OCI-LY7 (cell line): ENCODE measurements around the gene EEPD1. TPM values are rescaled to one million over a fixed set of nuclear protein-coding genes. Genes with fewer than 3 reads are reported as not detected.

Experiments
- BruUV-seq: library from RNA; stranded (reverse); fragments of 400-500 nt; replicated peaks from 2 replicates; lab custom pipeline; 2021; lab: Mats Ljungman, UMichigan
- CTCF ChIA-PET: fragments of 300-600 bp; sonication (Branson Sonifier 250); formaldehyde crosslinking; loops from one replicate; lab custom pipeline; 2022; ENCODE audit warnings: antibody characterized with exemption; ENCODE audit not compliant: unreplicated experiment; lab: Charles Lee
- POLR2A ChIA-PET: fragments of 300-600 bp; sonication (Branson Sonifier 250); formaldehyde crosslinking; loops from one replicate; lab custom pipeline; 2022; ENCODE audit warnings: antibody characterized with exemption; lab: Charles Lee
- DNase-seq: peaks from one replicate; pipeline ENCODE4 v3.0.0-alpha.2; 2015; ENCODE audit warnings: low spot score
- H2AFZ ChIP-seq: fragments of 200-600 bp; sonication (generic), shearing (Covaris generic); 2 replicates; pipeline ENCODE4 v1.6.1; 2014; ENCODE audit warnings: mild to moderate bottlenecking, antibody characterized with exemption, low read length, moderate library complexity
- H3K27ac ChIP-seq: fragments of 200-600 bp; sonication (generic); 2 replicates; pipeline ENCODE4 v1.5.1; 2014; ENCODE audit warnings: mixed run types, low read depth, mild to moderate bottlenecking, moderate library complexity, low read length, inconsistent platforms; ENCODE audit not compliant: poor library complexity, severe bottlenecking
- H3K36me3 ChIP-seq: fragments of 200-600 bp; sonication (generic); 2 replicates; pipeline ENCODE4 v1.6.1; 2014; ENCODE audit warnings: mild to moderate bottlenecking, antibody characterized with exemption, low read length, moderate library complexity, mixed read lengths; ENCODE audit not compliant: insufficient read depth
- H3K4me1 ChIP-seq: fragments of 200-600 bp; sonication (generic); 2 replicates; pipeline ENCODE4 v1.5.1; 2014; ENCODE audit warnings: mild to moderate bottlenecking, low read length; ENCODE audit not compliant: insufficient read depth, poor library complexity, severe bottlenecking
- H3K4me2 ChIP-seq: fragments of 200-600 bp; sonication (generic); 2 replicates; pipeline ENCODE4 v1.6.1; 2014; ENCODE audit warnings: mild to moderate bottlenecking, low read length
- H3K4me3 ChIP-seq: fragments of 200-600 bp; sonication (generic); 2 replicates; pipeline ENCODE4 v1.5.1; 2014; ENCODE audit warnings: mild to moderate bottlenecking, low read depth, low read length; ENCODE audit not compliant: poor library complexity, severe bottlenecking
- H3K79me2 ChIP-seq: fragments of 200-600 bp; sonication (generic); 2 replicates; pipeline ENCODE4 v1.6.1; 2016; ENCODE audit warnings: low read depth, mild to moderate bottlenecking, low read length, moderate library complexity, mixed read lengths; ENCODE audit not compliant: insufficient read depth
- H3K9me2 ChIP-seq: fragments of 200-600 bp; sonication (generic); 2 replicates; pipeline ENCODE4 v1.6.1; 2016; ENCODE audit warnings: mild to moderate bottlenecking, low read length, mixed read lengths; ENCODE audit not compliant: insufficient read depth
- H3K9me3 ChIP-seq: fragments of 200-600 bp; sonication (generic); 2 replicates; pipeline ENCODE4 v1.6.1; 2014; ENCODE audit warnings: mild to moderate bottlenecking, mixed run types, low read length, mixed read lengths
- H4K20me1 ChIP-seq: fragments of 200-600 bp; sonication (generic); 2 replicates; pipeline ENCODE4 v1.6.1; 2014; ENCODE audit warnings: mild to moderate bottlenecking, antibody characterized with exemption, low read length, moderate library complexity, mixed read lengths; ENCODE audit not compliant: insufficient read depth
- EZH2phosphoT487 ChIP-seq: fragments of 200-600 bp; sonication (generic); IDR thresholded peaks from 2 replicates; pipeline ENCODE4 v1.6.1; 2018; ENCODE audit warnings: low read depth, borderline replicate concordance, mild to moderate bottlenecking, mixed run types, antibody characterized with exemption, low read length, moderate library complexity, mixed read lengths
- intact Hi-C: fragments of 100-400 bp; cut with micrococcal nuclease; formaldehyde crosslinking; loops from one replicate; pipeline ENCODE4 v1.10.0; 2022; ENCODE audit not compliant: unreplicated experiment
- total RNA-seq, 2 experiments: library from RNA; depleted of rRNA in 1 of 2; stranded (reverse); fragments of >200 nt in 1 of 2; shearing (Covaris generic) in 1 of 2; gene quantifications; 2 replicates each; pipeline ENCODE4 v1.2.3, GENCODE V29; 2014 to 2022
- TF ChIP-seq, protein P1 (sequence below): fragments of 200-600 bp; sonication (generic); conservative IDR thresholded peaks from 2 replicates; pipeline ENCODE4 v1.5.1; 2014; ENCODE audit warnings: mild to moderate bottlenecking, antibody characterized with exemption, low read length, moderate library complexity, mixed read lengths

The EEPD1 gene
- total RNA-seq, 2 experiments from 2014 or later, result 1.7 to 8.1 TPM

DNA sequence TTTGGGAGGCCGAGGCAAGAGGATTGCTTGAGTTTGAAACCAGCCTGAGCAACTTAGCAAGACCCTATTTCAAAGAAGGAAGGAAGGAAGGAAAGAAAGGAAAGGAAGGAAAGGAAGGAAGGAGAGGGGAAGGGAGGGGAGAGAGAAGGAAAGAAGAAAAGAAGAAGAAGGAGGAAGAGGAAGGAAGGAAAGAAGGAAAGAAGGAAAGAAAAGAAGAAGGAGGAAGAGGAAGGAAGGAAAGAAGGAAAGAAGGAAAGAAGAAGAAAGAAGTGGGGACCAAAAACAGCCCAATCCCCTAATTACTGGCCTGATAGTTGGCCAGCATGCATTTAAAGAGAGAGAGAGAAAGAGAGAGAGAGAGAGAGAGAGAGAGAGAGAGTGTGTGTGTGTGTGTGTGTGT lies 66.4 kb downstream of the EEPD1 start:
- Histone ChIP-seq H3K4me1 (no peaks in the 10 kb centered on the region), H3K4me3 (no peak overlapping the region), H3K9me3 (no peaks in the 10 kb centered on the region), H4K20me1 (no peaks in the 10 kb centered on the region), H3K4me2 (no peak overlapping the region), H3K79me2 (no peaks in the 10 kb centered on the region), H3K9me2 (no peaks in the 10 kb centered on the region), H3K36me3 (no peaks in the 10 kb centered on the region), H2AFZ (no peak overlapping the region), H3K27ac (no peak overlapping the region)
- TF ChIP-seq, protein P1, sequence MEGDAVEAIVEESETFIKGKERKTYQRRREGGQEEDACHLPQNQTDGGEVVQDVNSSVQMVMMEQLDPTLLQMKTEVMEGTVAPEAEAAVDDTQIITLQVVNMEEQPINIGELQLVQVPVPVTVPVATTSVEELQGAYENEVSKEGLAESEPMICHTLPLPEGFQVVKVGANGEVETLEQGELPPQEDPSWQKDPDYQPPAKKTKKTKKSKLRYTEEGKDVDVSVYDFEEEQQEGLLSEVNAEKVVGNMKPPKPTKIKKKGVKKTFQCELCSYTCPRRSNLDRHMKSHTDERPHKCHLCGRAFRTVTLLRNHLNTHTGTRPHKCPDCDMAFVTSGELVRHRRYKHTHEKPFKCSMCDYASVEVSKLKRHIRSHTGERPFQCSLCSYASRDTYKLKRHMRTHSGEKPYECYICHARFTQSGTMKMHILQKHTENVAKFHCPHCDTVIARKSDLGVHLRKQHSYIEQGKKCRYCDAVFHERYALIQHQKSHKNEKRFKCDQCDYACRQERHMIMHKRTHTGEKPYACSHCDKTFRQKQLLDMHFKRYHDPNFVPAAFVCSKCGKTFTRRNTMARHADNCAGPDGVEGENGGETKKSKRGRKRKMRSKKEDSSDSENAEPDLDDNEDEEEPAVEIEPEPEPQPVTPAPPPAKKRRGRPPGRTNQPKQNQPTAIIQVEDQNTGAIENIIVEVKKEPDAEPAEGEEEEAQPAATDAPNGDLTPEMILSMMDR, result no peak
- no peak for TF ChIP-seq EZH2phosphoT487
- ChIA-PET CTCF (no interaction called here), POLR2A (no interaction called here)
- no TSS peak for BruUV-seq
- intact Hi-C loops, result no loop called here
- DNase-seq, result no peak

DNA sequence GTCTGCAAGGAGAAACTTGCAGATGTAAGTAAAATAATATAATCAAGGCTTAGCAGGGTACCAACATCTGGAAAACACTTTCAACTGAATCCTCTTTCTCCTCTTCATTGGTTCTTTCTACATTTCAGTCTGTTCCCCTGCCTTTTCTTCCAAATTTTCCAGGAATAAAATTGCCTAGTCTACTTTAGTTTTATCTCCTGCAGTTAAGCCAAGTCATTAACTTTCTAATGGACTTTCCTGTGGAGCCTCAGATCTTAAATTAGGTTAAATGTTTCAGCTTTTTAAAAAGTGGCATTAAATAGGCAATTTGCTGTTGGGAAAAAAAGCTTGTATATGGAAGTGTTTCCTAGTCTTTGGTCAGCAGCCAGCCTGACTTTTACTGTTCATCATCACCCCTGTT lies 70.8 kb downstream of the EEPD1 start:
- H4K20me1 ChIP-seq, result no peaks in the 10 kb centered on the region
- H3K36me3 ChIP-seq, result no peaks in the 10 kb centered on the region
- H3K4me2 ChIP-seq, result no peak overlapping the region
- intact Hi-C loops, result no loop called here
- TF ChIP-seq EZH2phosphoT487, result no peak
- TF ChIP-seq, protein P1, result no peak
- POLR2A ChIA-PET, result interaction anchor here (0.7 to 0.9 kb wide), 2 partner anchors 27 to 411 kb away, joined by 3 read pairs; no protein-coding TSS in a partner anchor
- no peak overlapping the region for H2AFZ ChIP-seq
- no peaks in the 10 kb centered on the region for H3K4me1 ChIP-seq
- no peaks in the 10 kb centered on the region for H3K79me2 ChIP-seq
- CTCF ChIA-PET, result no interaction called here
- H3K27ac ChIP-seq, result no peak overlapping the region
- H3K9me3 ChIP-seq, result no peaks in the 10 kb centered on the region
- H3K9me2 ChIP-seq, result no peaks in the 10 kb centered on the region
- BruUV-seq, result no TSS peak
- DNase-seq, result no peak
- H3K4me3 ChIP-seq, result no peak overlapping the region

DNA sequence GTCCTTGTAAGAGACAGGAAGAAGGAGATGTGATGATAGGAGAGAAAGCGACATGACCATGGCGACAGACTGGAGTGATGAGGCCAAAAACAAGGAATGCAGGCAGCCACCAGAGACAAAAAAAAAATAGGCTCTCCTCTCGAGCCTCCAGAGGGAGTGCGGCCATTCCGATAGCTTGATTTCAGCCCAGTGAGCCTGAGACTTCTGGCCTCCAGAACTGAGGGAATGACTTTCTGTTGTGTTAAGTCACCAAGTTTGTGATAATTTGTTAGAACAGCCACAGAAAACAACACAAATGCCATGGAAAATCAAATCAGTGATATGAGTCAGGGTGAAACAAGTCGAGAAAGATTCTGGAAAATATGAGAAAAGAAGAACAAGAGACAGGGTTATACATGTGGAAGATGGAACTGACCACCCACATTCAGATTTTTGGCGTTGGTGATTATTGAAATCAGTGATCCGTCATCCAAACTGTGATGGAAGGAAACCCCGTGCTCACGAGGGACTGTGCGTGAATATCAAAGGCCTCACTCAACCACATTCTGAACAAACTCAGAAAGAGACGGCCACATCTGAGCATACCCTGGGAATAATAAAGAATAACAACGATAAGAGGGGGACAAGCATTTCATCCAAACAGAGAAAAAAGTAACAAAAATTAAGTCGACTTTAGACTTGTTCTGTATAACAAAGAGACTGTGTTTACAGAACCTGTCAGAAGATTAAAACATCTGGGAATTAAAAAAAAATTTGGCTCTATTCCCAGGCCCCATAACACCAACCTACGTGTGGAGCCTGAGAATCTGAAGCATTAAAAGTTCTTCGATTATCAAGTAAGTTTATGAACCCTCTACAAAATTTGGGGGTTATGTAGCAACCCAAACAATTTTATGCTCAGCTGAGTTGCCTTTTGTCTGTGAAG lies 72.1 kb downstream of the EEPD1 start:
- CTCF ChIA-PET, result no interaction called here

More for the DNA sequence above, 72.1 kb downstream of the EEPD1 start:
- Histone ChIP-seq H4K20me1 (no peaks in the 10 kb centered on the region), H3K36me3 (no peaks in the 10 kb centered on the region), H3K4me1 (no peaks in the 10 kb centered on the region), H3K4me2 (no peak overlapping the region), H2AFZ (no peak overlapping the region), H3K27ac (no peak overlapping the region), H3K79me2 (no peaks in the 10 kb centered on the region), H3K4me3 (no peak overlapping the region), H3K9me3 (no peaks in the 10 kb centered on the region), H3K9me2 (no peaks in the 10 kb centered on the region)
- POLR2A ChIA-PET, result no interaction called here
- DNase-seq, result no peak
- TF ChIP-seq, protein P1, result no peak
- no peak for TF ChIP-seq EZH2phosphoT487
- BruUV-seq, result no TSS peak
- intact Hi-C loops, result no loop called here
